Mucosa of rectum (tissue), 2 donors: ENCODE results near the gene CHRM2.

ENCODE experiments used
- H3K27ac ChIP-seq, 2 donors: one replicate each; pipeline ENCODE4 v1.7.0; 2013; ENCODE audit warnings: inconsistent platforms in 2 of 2, low read depth in 2 of 2, low read length in 2 of 2
- H3K27me3 ChIP-seq, 2 donors: one replicate each; pipeline ENCODE4 v1.7.0; 2013; ENCODE audit warnings: low read length in 2 of 2; ENCODE audit not compliant: control insufficient read depth in 2 of 2, insufficient read depth in 2 of 2
- H3K36me3 ChIP-seq, 2 donors: one replicate each; pipeline ENCODE4 v1.7.0; 2013; ENCODE audit warnings: low read length in 2 of 2; ENCODE audit not compliant: control insufficient read depth in 2 of 2, insufficient read depth in 2 of 2
- H3K4me1 ChIP-seq, 2 donors: one replicate each; pipeline ENCODE4 v1.7.0; 2013; ENCODE audit warnings: low read length in 2 of 2, mild to moderate bottlenecking in 1 of 2; ENCODE audit not compliant: control insufficient read depth in 2 of 2, insufficient read depth in 2 of 2
- H3K4me3 ChIP-seq, 2 donors: one replicate each; pipeline ENCODE4 v1.7.0; 2013; ENCODE audit warnings: low read length in 2 of 2
- H3K9ac ChIP-seq, 2 donors: one replicate each; pipeline ENCODE4 v1.7.0; 2013; ENCODE audit warnings: low read length in 2 of 2, low read depth in 1 of 2, mild to moderate bottlenecking in 1 of 2
- H3K9me3 ChIP-seq, 2 donors: one replicate each; pipeline ENCODE4 v1.7.0; 2013; ENCODE audit warnings: low read length in 2 of 2; ENCODE audit not compliant: control insufficient read depth in 2 of 2
- donor health status: healthy.
- donor health status: Normal muscosa, but diverticular disease.

The CHRM2 gene

GRCh38 chr7:136925556-136925955 is 57.1 kb downstream of the CHRM2 start:
- no peaks in the 10 kb centered on the region for H3K4me1 ChIP-seq
- no peaks in the 10 kb centered on the region for H3K9me3 ChIP-seq
- H3K36me3 ChIP-seq = no peaks in the 10 kb centered on the region
- H3K4me3 ChIP-seq = no peak overlapping the region
- H3K9ac ChIP-seq = no peak overlapping the region
- no peak overlapping the region for H3K27ac ChIP-seq
- no peaks in the 10 kb centered on the region for H3K27me3 ChIP-seq

- no peak overlapping the region for H3K9ac ChIP-seq
- no peak overlapping the region for H3K27ac ChIP-seq
- H3K4me1 ChIP-seq = no peaks in the 10 kb centered on the region
- no peak overlapping the region for H3K4me3 ChIP-seq
- no peaks in the 10 kb centered on the region for H3K9me3 ChIP-seq
- no peaks in the 10 kb centered on the region for H3K36me3 ChIP-seq
- H3K27me3 ChIP-seq = no peaks in the 10 kb centered on the region
These were observed 62.9 kb downstream of the CHRM2 start for GRCh38 chr7:136931169-136931867.

GRCh38 chr7:136937436-136937835 is 69.0 kb downstream of the CHRM2 start:
- Histone ChIP-seq H3K4me3 (no peak overlapping the region), H3K9ac (no peak overlapping the region), H3K27me3 (no peaks in the 10 kb centered on the region), H3K27ac (no peak overlapping the region), H3K4me1 (no peaks in the 10 kb centered on the region), H3K9me3 (no peaks in the 10 kb centered on the region), H3K36me3 (no peaks in the 10 kb centered on the region)

- no peaks in the 10 kb centered on the region for H3K36me3 ChIP-seq
- H3K9ac ChIP-seq = no peak overlapping the region
- H3K9me3 ChIP-seq = no peaks in the 10 kb centered on the region
- H3K4me3 ChIP-seq = no peak overlapping the region
- no peak overlapping the region for H3K27ac ChIP-seq
- no peaks in the 10 kb centered on the region for H3K27me3 ChIP-seq
- H3K4me1 ChIP-seq = no peaks in the 10 kb centered on the region
These were observed 70.0 kb downstream of the CHRM2 start for GRCh38 chr7:136938476-136938875.

GRCh38 chr7:136940122-136940521 is 71.7 kb downstream of the CHRM2 start:
- no peaks in the 10 kb centered on the region for H3K9me3 ChIP-seq
- H3K4me3 ChIP-seq = no peak overlapping the region
- H3K27me3 ChIP-seq = no peaks in the 10 kb centered on the region
- no peaks in the 10 kb centered on the region for H3K4me1 ChIP-seq
- H3K27ac ChIP-seq = no peak overlapping the region
- H3K9ac ChIP-seq = no peak overlapping the region
- H3K36me3 ChIP-seq = no peaks in the 10 kb centered on the region

GRCh38 chr7:136940917-136941316 is 72.5 kb downstream of the CHRM2 start:
- H3K9ac ChIP-seq = no peak overlapping the region
- H3K27me3 ChIP-seq = no peaks in the 10 kb centered on the region
- no peak overlapping the region for H3K4me3 ChIP-seq
- no peaks in the 10 kb centered on the region for H3K9me3 ChIP-seq
- no peaks in the 10 kb centered on the region for H3K4me1 ChIP-seq
- H3K36me3 ChIP-seq = no peaks in the 10 kb centered on the region
- no peak overlapping the region for H3K27ac ChIP-seq

GRCh38 chr7:136941816-136942215 is 73.4 kb downstream of the CHRM2 start:
- Histone ChIP-seq H3K4me1 (no peaks in the 10 kb centered on the region), H3K9ac (no peak overlapping the region), H3K4me3 (no peak overlapping the region), H3K9me3 (peaks cover 0 to 2% of the 10 kb centered on the region in 2 donors), H3K36me3 (no peaks in the 10 kb centered on the region), H3K27me3 (no peaks in the 10 kb centered on the region), H3K27ac (no peak overlapping the region)

GRCh38 chr7:136942401-136942800 is 73.9 kb downstream of the CHRM2 start:
- Histone ChIP-seq H3K27ac (no peak overlapping the region), H3K9ac (no peak overlapping the region), H3K4me1 (no peaks in the 10 kb centered on the region), H3K27me3 (no peaks in the 10 kb centered on the region), H3K36me3 (no peaks in the 10 kb centered on the region), H3K9me3 (peaks cover 0 to 2% of the 10 kb centered on the region in 2 donors), H3K4me3 (no peak overlapping the region)

GRCh38 chr7:136942994-136943393 is 74.5 kb downstream of the CHRM2 start:
- no peaks in the 10 kb centered on the region for H3K27me3 ChIP-seq
- H3K27ac ChIP-seq = no peak overlapping the region
- no peak overlapping the region for H3K9ac ChIP-seq
- no peak overlapping the region for H3K4me3 ChIP-seq
- H3K9me3 ChIP-seq = peaks cover 0 to 2% of the 10 kb centered on the region in 2 donors
- H3K4me1 ChIP-seq = no peaks in the 10 kb centered on the region
- H3K36me3 ChIP-seq = no peaks in the 10 kb centered on the region

GRCh38 chr7:136947347-136947746 is 78.9 kb downstream of the CHRM2 start:
- Histone ChIP-seq H3K36me3 (no peaks in the 10 kb centered on the region), H3K4me1 (no peaks in the 10 kb centered on the region), H3K9me3 (peaks cover 0 to 2% of the 10 kb centered on the region in 2 donors), H3K27me3 (no peaks in the 10 kb centered on the region), H3K9ac (no peak overlapping the region), H3K27ac (no peak overlapping the region), H3K4me3 (no peak overlapping the region)
